GM18873 (cell line): ENCODE results near the gene NAP1L4.

ENCODE experiments used
- ATAC-seq: cut with Tn5 transposase; IDR thresholded peaks from one replicate; pipeline ENCODE4 v1.9.1; 2021; ENCODE audit warnings: mild to moderate bottlenecking, moderate library complexity, moderate number of reproducible peaks; ENCODE audit not compliant: unreplicated experiment, low FRiP score

Gene NAP1L4

GRCh38 chr11:2927851-2928604 is 64.1 kb downstream of the NAP1L4 start:
- no peak for ATAC-seq

GRCh38 chr11:2927121-2927800 is 64.9 kb downstream of the NAP1L4 start:
- no peak for ATAC-seq

- ATAC-seq = no peak
These were observed 65.5 kb downstream of the NAP1L4 start for GRCh38 chr11:2926611-2927051.

GRCh38 chr11:2924821-2925675 is 67.1 kb downstream of the NAP1L4 start:
- ATAC-seq = no peak

- ATAC-seq = no peak
These were observed 67.7 kb downstream of the NAP1L4 start for GRCh38 chr11:2924381-2924780.

GRCh38 chr11:2923446-2924375 is 68.4 kb downstream of the NAP1L4 start:
- ATAC-seq = no peak

- no peak for ATAC-seq
These were observed 69.5 kb downstream of the NAP1L4 start for GRCh38 chr11:2922655-2923054.

GRCh38 chr11:2921742-2922493 is 70.2 kb downstream of the NAP1L4 start:
- ATAC-seq = no peak

- no peak for ATAC-seq
These were observed 70.9 kb downstream of the NAP1L4 start for GRCh38 chr11:2921261-2921660.

GRCh38 chr11:2920343-2920742 is 71.8 kb downstream of the NAP1L4 start:
- ATAC-seq = no peak

- no peak for ATAC-seq
These were observed 72.3 kb downstream of the NAP1L4 start for GRCh38 chr11:2919837-2920236.

GRCh38 chr11:2919188-2919587 is 72.9 kb downstream of the NAP1L4 start:
- no peak for ATAC-seq

- ATAC-seq = no peak
These were observed 74.2 kb downstream of the NAP1L4 start for GRCh38 chr11:2917842-2918490.

GRCh38 chr11:2916892-2917645 is 75.1 kb downstream of the NAP1L4 start:
- ATAC-seq = no peak

GRCh38 chr11:2916114-2916891 is 75.8 kb downstream of the NAP1L4 start:
- ATAC-seq = no peak

- no peak for ATAC-seq
These were observed 76.7 kb downstream of the NAP1L4 start for GRCh38 chr11:2915473-2915872.

- no peak for ATAC-seq
These were observed 77.5 kb downstream of the NAP1L4 start for GRCh38 chr11:2914455-2915195.
